ENCODE data around the gene FNDC5. TPM values are rescaled to one million over a fixed set of nuclear protein-coding genes. Genes with fewer than 3 reads are reported as not detected.

The FNDC5 gene
- total and polyA plus RNA-seq, 2 of the 13 experiments (the other 11 are each of a cell fraction or from before 2014, with no cell fraction given) = 1.4 to 3.1 TPM

GRCh38 chr1:32817159-32817814 is 53.4 kb downstream of the FNDC5 start, which contains the start of the genes S100PBP and YARS1 (continued):
- TF ChIP-seq BRCA1 (CRISPR knock-in tag; IDR thresholded peaks at IDR 0.05) (peak; percentile 93; the same call in 1 of the 2 replicates), ZNF839 (CRISPR knock-in tag; IDR thresholded peaks at IDR 0.05; ENCODE audit: borderline replicate concordance) (no peak), ZBTB42 (CRISPR knock-in tag; IDR thresholded peaks at IDR 0.05) (0 out of 2 replicates have a peak, but pooled peaks have one; percentile 41), ZEB1 (IDR thresholded peaks at IDR 0.05; ENCODE audit: insufficient replicate concordance, low read depth) (no peak), ZNF230 (CRISPR knock-in tag; IDR thresholded peaks at IDR 0.05) (peak; percentile 80; the same call in 1 of the 2 replicates), NONO (IDR thresholded peaks at IDR 0.05) (no peak), NONO (CRISPR knock-in tag; conservative IDR thresholded peaks at IDR 0.05) (peak; percentile 99), THAP11 (CRISPR knock-in tag; IDR thresholded peaks at IDR 0.05) (peak; percentile 96), YY1 (IDR thresholded peaks at IDR 0.05; ENCODE audit: insufficient read depth, insufficient replicate concordance, low read depth, low read length) (peak; percentile 90), ZNF225 (CRISPR knock-in tag; IDR thresholded peaks at IDR 0.05) (peak; percentile 89; the same call in 1 of the 2 replicates), TFAP4 (IDR thresholded peaks at IDR 0.05; ENCODE audit: borderline replicate concordance, low read depth) (peak; percentile 98), RORA (CRISPR knock-in tag; IDR thresholded peaks at IDR 0.05) (no peak), GZF1 (CRISPR knock-in tag; IDR thresholded peaks at IDR 0.05) (no peak; the same call in 1 of the 2 replicates), ZSCAN5A (CRISPR knock-in tag; IDR thresholded peaks at IDR 0.05; ENCODE audit: borderline replicate concordance) (peak; percentile 90), RAD21 (CRISPR knock-in tag; IDR thresholded peaks at IDR 0.05) (peak; percentile 32; the same call in 1 of the 2 replicates), PAF1 (CRISPR knock-in tag; IDR thresholded peaks at IDR 0.05) (no peak), DNMT1 (CRISPR knock-in tag; IDR thresholded peaks at IDR 0.05) (peak; percentile 91; the same call in 1 of the 2 replicates), MAF1 (CRISPR knock-in tag; IDR thresholded peaks at IDR 0.05; ENCODE audit: borderline replicate concordance) (peak; percentile 92; the same call in 1 of the 2 replicates), ZKSCAN8 (CRISPR knock-in tag; IDR thresholded peaks at IDR 0.05; ENCODE audit: borderline replicate concordance) (peak; percentile 80; the same call in 1 of the 2 replicates), NAIF1 (CRISPR knock-in tag; IDR thresholded peaks at IDR 0.05; ENCODE audit: borderline replicate concordance) (no peak), ZFP90 (CRISPR knock-in tag; IDR thresholded peaks at IDR 0.05; ENCODE audit: borderline replicate concordance) (peak; percentile 82; the same call in 1 of the 2 replicates), PHF20 (CRISPR knock-in tag; IDR thresholded peaks at IDR 0.05) (peak; percentile 87), NFKBIZ (CRISPR knock-in tag; IDR thresholded peaks at IDR 0.05) (peak; percentile 91; the same call in 1 of the 2 replicates), GATA4 (IDR thresholded peaks at IDR 0.05; ENCODE audit: borderline replicate concordance, low read depth) (no peak), RXRB (CRISPR knock-in tag; IDR thresholded peaks at IDR 0.05; ENCODE audit: borderline replicate concordance) (peak; percentile 76), ZNF367 (CRISPR knock-in tag; IDR thresholded peaks at IDR 0.05; ENCODE audit: borderline replicate concordance) (peak; percentile 88; the same call in 1 of the 2 replicates), ONECUT2 (CRISPR knock-in tag; IDR thresholded peaks at IDR 0.05) (no peak), HNRNPH1 (optimal IDR thresholded peaks at IDR 0.05; ENCODE audit: low read depth, low read length) (no peak), MTA1 (CRISPR knock-in tag; IDR thresholded peaks at IDR 0.05; ENCODE audit: borderline replicate concordance) (no peak; the same call in 1 of the 2 replicates), YEATS4 (CRISPR knock-in tag; IDR thresholded peaks at IDR 0.05; ENCODE audit: borderline replicate concordance) (peak; percentile 100), PAWR (CRISPR knock-in tag; IDR thresholded peaks at IDR 0.05; ENCODE audit: borderline replicate concordance) (0 out of 2 replicates have a peak, but pooled peaks have one; percentile 58)
